SK-N-SH (cell line): ENCODE results near the gene CALD1. TPM values are rescaled to one million over a fixed set of nuclear protein-coding genes. Genes with fewer than 3 reads are reported as not detected.

ENCODE experiments used
- CTCF ChIA-PET: fragments of 300-600, 350-600 bp; formaldehyde crosslinking; extraction: SDS; loops from one replicate; lab custom pipeline; 2021; lab: Yijun Ruan, JAX
- POLR2A ChIA-PET: fragments of 350-600 bp; sonication (Branson Sonifier 250); formaldehyde crosslinking; extraction: SDS; loops from one replicate; lab custom pipeline; 2020; ENCODE audit warnings: antibody characterized with exemption, inconsistent platforms; lab: Yijun Ruan, JAX
- DNase-seq: peaks from one replicate; pipeline ENCODE4 v3.0.0; 2012
- H2AFZ ChIP-seq: fragments of 200-600 bp; sonication (generic); 2 replicates; pipeline ENCODE4 v1.8.1; 2016; ENCODE audit warnings: antibody characterized with exemption, mild to moderate bottlenecking, low read depth
- H3F3A ChIP-seq: fragments of 200-600 bp; sonication (generic); replicated peaks from 2 replicates; pipeline ENCODE3; 2016; ENCODE audit warnings: antibody characterized with exemption, mild to moderate bottlenecking; ENCODE audit not compliant: insufficient read depth
- H3K27ac ChIP-seq, 2 experiments: fragments of 200-500 bp in 1 of 2; fragments of 200-600 bp in 1 of 2; sonication (Bioruptor generic) in 1 of 2; sonication (generic), shearing (Covaris generic) in 1 of 2; 2 replicates each; pipeline versions ENCODE4 v1.5.1 to v1.6.1; 2014 to 2016; ENCODE audit warnings: low read depth in 2 of 2, inconsistent platforms in 1 of 2, low read length in 1 of 2, mild to moderate bottlenecking in 1 of 2, mixed read lengths in 1 of 2
- H3K27me3 ChIP-seq: fragments of 200-600 bp; sonication (generic), shearing (Covaris generic); 2 replicates; pipeline ENCODE4 v1.6.1; 2016; ENCODE audit warnings: mixed run types; ENCODE audit not compliant: insufficient read depth
- H3K36me3 ChIP-seq, 2 experiments: fragments of 200-500 bp in 1 of 2; fragments of 200-600 bp in 1 of 2; sonication (Bioruptor generic) in 1 of 2; sonication (generic) in 1 of 2; replicated peaks in 1 of 2; 2 replicates each; pipeline versions ENCODE3 to v1.5.1; 2014 to 2016; ENCODE audit warnings: low read length in 1 of 2, mild to moderate bottlenecking in 1 of 2; ENCODE audit not compliant: insufficient read depth in 2 of 2, control insufficient read depth in 1 of 2
- H3K4me1 ChIP-seq, 2 experiments: fragments of 200-500 bp in 1 of 2; fragments of 200-600 bp in 1 of 2; sonication (Bioruptor generic) in 1 of 2; sonication (generic), shearing (Covaris generic) in 1 of 2; 2 replicates each; pipeline versions ENCODE4 v1.5.1 to v1.6.1; 2014 to 2016; ENCODE audit warnings: low read depth in 1 of 2, low read length in 1 of 2, mixed run types in 1 of 2; ENCODE audit not compliant: insufficient read depth in 2 of 2, control insufficient read depth in 1 of 2
- H3K4me2 ChIP-seq: fragments of 200-600 bp; sonication (generic), shearing (Covaris generic); 2 replicates; pipeline ENCODE4 v1.6.1; 2017; ENCODE audit warnings: mixed run types
- H3K4me3 ChIP-seq, 2 experiments: fragments of 200-500 bp in 1 of 2; fragments of 200-600 bp in 1 of 2; sonication (Bioruptor generic) in 1 of 2; sonication (generic), shearing (Covaris generic) in 1 of 2; 2 replicates each; pipeline versions ENCODE4 v1.5.1 to v1.8.1; 2014 to 2016; ENCODE audit warnings: low read depth in 2 of 2, inconsistent platforms in 1 of 2, low read length in 1 of 2, mild to moderate bottlenecking in 1 of 2, mixed read lengths in 1 of 2, moderate library complexity in 1 of 2
- H3K79me2 ChIP-seq: fragments of 200-600 bp; sonication (generic); 2 replicates; pipeline ENCODE4 v1.8.1; 2017; ENCODE audit warnings: mild to moderate bottlenecking; ENCODE audit not compliant: insufficient read depth
- H3K9ac ChIP-seq: fragments of 200-600 bp; sonication (generic); 2 replicates; pipeline ENCODE4 v1.6.1; 2017; ENCODE audit warnings: mixed run types
- H3K9me2 ChIP-seq: fragments of 200-600 bp; sonication (generic); 2 replicates; pipeline ENCODE4 v1.6.1; 2017; ENCODE audit warnings: mixed run types
- H3K9me3 ChIP-seq: fragments of 200-600 bp; sonication (generic); 2 replicates; pipeline ENCODE4 v1.6.1; 2017; ENCODE audit warnings: mixed run types, mild to moderate bottlenecking, moderate library complexity
- H4K20me1 ChIP-seq: fragments of 200-600 bp; sonication (generic); 2 replicates; pipeline ENCODE4 v1.6.1; 2017; ENCODE audit warnings: mild to moderate bottlenecking, mixed run types; ENCODE audit not compliant: insufficient read depth
- CHD2 ChIP-seq: fragments of 150-350 bp; IDR thresholded peaks from 2 replicates; pipeline ENCODE4 v1.6.1; 2018; ENCODE audit warnings: low read length; ENCODE audit not compliant: partially characterized antibody
- ELF1 ChIP-seq: IDR thresholded peaks from 2 replicates; pipeline ENCODE4 v1.4.0; 2012
- EP300 ChIP-seq, 2 experiments: IDR thresholded peaks; 2 replicates each; pipeline versions ENCODE4 v1.4.0 to v1.6.1; 2012; ENCODE audit warnings: borderline replicate concordance in 1 of 2, low read depth in 1 of 2, low read length in 1 of 2
- FOXJ3 ChIP-seq: sonication (generic); formaldehyde crosslinking; IDR thresholded peaks from 2 replicates; pipeline ENCODE4 v1.5.1; 2020; ENCODE audit warnings: mild to moderate bottlenecking, missing genetic modification reagents
- FOXM1 ChIP-seq: IDR thresholded peaks from 2 replicates; pipeline ENCODE4 v1.4.0; 2012; ENCODE audit warnings: low read depth, mild to moderate bottlenecking
- IRF3 ChIP-seq: fragments of 150-350 bp; IDR thresholded peaks from 2 replicates; pipeline ENCODE4 v1.6.1; 2016; ENCODE audit warnings: mild to moderate bottlenecking, low read depth, low read length
- MEF2A ChIP-seq: IDR thresholded peaks from 2 replicates; pipeline ENCODE4 v1.4.0; 2012; ENCODE audit warnings: low read depth, borderline replicate concordance
- MXI1 ChIP-seq: IDR thresholded peaks from 2 replicates; pipeline ENCODE4 v1.6.1; 2012; ENCODE audit warnings: mild to moderate bottlenecking, low read depth, low read length, improper control_type of control experiment
- NRF1 ChIP-seq: IDR thresholded peaks from 2 replicates; pipeline ENCODE4 v1.6.1; 2012; ENCODE audit warnings: low read depth, mild to moderate bottlenecking, low read length
- PBX3 ChIP-seq: IDR thresholded peaks from 2 replicates; pipeline ENCODE4; 2012
- POLR2AphosphoS5 ChIP-seq: IDR thresholded peaks from 2 replicates; pipeline ENCODE4 v1.6.1; 2012; ENCODE audit warnings: low read depth, low read length
- REST ChIP-seq: IDR thresholded peaks from 2 replicates; pipeline ENCODE4 v1.6.1; 2012; ENCODE audit warnings: mild to moderate bottlenecking, low read depth, low read length, moderate library complexity
- RFX5 ChIP-seq: IDR thresholded peaks from 2 replicates; pipeline ENCODE4 v1.6.1; 2012; ENCODE audit warnings: mild to moderate bottlenecking, improper control_type of control experiment, low read length
- RXRA ChIP-seq: IDR thresholded peaks from 2 replicates; pipeline ENCODE4 v1.4.0; 2012; ENCODE audit warnings: low read depth, mild to moderate bottlenecking, borderline replicate concordance
- SIN3A ChIP-seq: IDR thresholded peaks from 2 replicates; pipeline ENCODE4 v1.6.1; 2012; ENCODE audit warnings: low read depth, mild to moderate bottlenecking, low read length, moderate library complexity, borderline replicate concordance
- TAF1 ChIP-seq: IDR thresholded peaks from 2 replicates; pipeline ENCODE4 v1.6.1; 2012; ENCODE audit warnings: low read depth, mild to moderate bottlenecking, low read length, moderate library complexity, borderline replicate concordance
- USF2 ChIP-seq: fragments of 150-350 bp; IDR thresholded peaks from 2 replicates; pipeline ENCODE4 v1.6.1; 2017; ENCODE audit warnings: antibody characterized with exemption, low read length, low read depth, borderline replicate concordance
- YY1 ChIP-seq: IDR thresholded peaks from 2 replicates; pipeline ENCODE4 v1.4.0; 2012; ENCODE audit warnings: low read depth, mild to moderate bottlenecking
- WGBS: methylation state at CpG from one replicate; pipeline ENCODE4 v1.1.6; 2017; ENCODE audit warnings: low lambda C conversion rate; 5-methylcytosine and 5-hydroxymethylcytosine counted together
- polyA plus RNA-seq, 3 experiments: library from polyadenylated mRNA; depleted of rRNA; stranded (reverse); fragments of >200 nt; gene quantifications; 2 replicates each; pipeline ENCODE4 v1.2.3, GENCODE V29; 2012

CALD1 gene
- polyA plus RNA-seq, 1 of the 3 experiments (the other 2 are of a cell fraction) = 299 TPM

- DNase-seq = no peak
- Histone ChIP-seq H3K4me1 (peaks cover 0 to 11% of the 10 kb centered on the region in 2 experiments; a peak in 2 of 4 replicates), H3K79me2 (no peaks in the 10 kb centered on the region), H3K27me3 (no peaks in the 10 kb centered on the region), H3K9ac (no peak overlapping the region), H4K20me1 (no peaks in the 10 kb centered on the region), H3K4me2 (no peak overlapping the region), H3K9me3 (no peaks in the 10 kb centered on the region), H3K36me3 (no peaks in the 10 kb centered on the region), H3K4me3 (no peak overlapping the region), H3K27ac (no peak overlapping the region), H2AFZ (no peak overlapping the region), H3K9me2 (no peaks in the 10 kb centered on the region), H3F3A (no peaks in the 10 kb centered on the region)
- TF ChIP-seq FOXJ3 (CRISPR knock-in tag) (no peak), TAF1 (no peak), MEF2A (no peak), NRF1 (no peak), PBX3 (no peak), SIN3A (no peak), MXI1 (no peak), EP300 (IDR thresholded peaks at IDR 0.05; ENCODE audit: borderline replicate concordance in 1 of 2, low read depth in 1 of 2, low read length in 1 of 2) (no peak), YY1 (no peak), POLR2AphosphoS5 (no peak), IRF3 (no peak), USF2 (no peak), FOXM1 (no peak), CHD2 (no peak), ELF1 (no peak)
- POLR2A ChIA-PET = no interaction called here
- CTCF ChIA-PET = no interaction called here
- WGBS = 57% methylated on average over 3 of the region's 3 CpGs
These were observed 7.0 kb upstream of the CALD1 start for GRCh38 chr7:134772401-134772800.

- no peak overlapping the region for H3K4me2 ChIP-seq
- ChIA-PET POLR2A (no interaction called here), CTCF (interaction anchor here (0.6 kb wide), 1 partner anchor 23 kb away, joined by 3 read pairs; no protein-coding TSS in a partner anchor)
- H4K20me1 ChIP-seq = no peaks in the 10 kb centered on the region
- H3K9ac ChIP-seq = no peak overlapping the region
- H3K9me2 ChIP-seq = no peaks in the 10 kb centered on the region
- H3K36me3 ChIP-seq = no peaks in the 10 kb centered on the region
- DNase-seq = no peak
- no peak overlapping the region for H2AFZ ChIP-seq
- TF ChIP-seq POLR2AphosphoS5 (no peak), YY1 (no peak), RXRA (no peak), TAF1 (no peak), RFX5 (no peak), SIN3A (no peak), REST (no peak)
- no peaks in the 10 kb centered on the region for H3K79me2 ChIP-seq
- no peaks in the 10 kb centered on the region for H3K27me3 ChIP-seq
- no peak overlapping the region for H3K4me3 ChIP-seq
- H3K4me1 ChIP-seq = peaks cover 7 to 19% of the 10 kb centered on the region in 2 experiments
- H3F3A ChIP-seq = no peaks in the 10 kb centered on the region
- H3K27ac ChIP-seq = no peak overlapping the region
- whole genome bisulfite sequencing = 89% methylated on average over 4 of the region's 4 CpGs
- no peaks in the 10 kb centered on the region for H3K9me3 ChIP-seq
These were observed 6.3 kb upstream of the CALD1 start for GRCh38 chr7:134773164-134773563.
